ENCODE data around the gene RND1. TPM values are rescaled to one million over a fixed set of nuclear protein-coding genes. Genes with fewer than 3 reads are reported as not detected.
A peak's percentile ranks its signal among the peaks of the same experiment; 100 is the strongest.

RND1 gene
- total and polyA plus RNA-seq, 2 of the 13 experiments (the other 11 are each of a cell fraction or from before 2014, with no cell fraction given): 1.8 to 1.9 TPM

GRCh38 chr12:48865281-48866051, at the start of gene RND1 (continued):
- TF ChIP-seq ZC3H4 (CRISPR knock-in tag; IDR thresholded peaks at IDR 0.05; ENCODE audit: borderline replicate concordance) (no peak), KLF6 (CRISPR knock-in tag; IDR thresholded peaks at IDR 0.05) (peak; percentile 47; the same call in 1 of the 2 replicates), KLF16 (CRISPR knock-in tag; IDR thresholded peaks at IDR 0.05) (no peak; a peak in 1 of 4 replicates), ZNF235 (CRISPR knock-in tag; IDR thresholded peaks at IDR 0.05; ENCODE audit: borderline replicate concordance) (no peak), ZFP36 (IDR thresholded peaks at IDR 0.05; ENCODE audit: borderline replicate concordance, low read depth, low read length, partially characterized antibody) (no peak), KMT2B (CRISPR knock-in tag; IDR thresholded peaks at IDR 0.05) (no peak), ELF3 (CRISPR knock-in tag; IDR thresholded peaks at IDR 0.05) (peak; percentile 43; the same call in 1 of the 2 replicates), MIXL1 (CRISPR knock-in tag; IDR thresholded peaks at IDR 0.05) (no peak), ZNF577 (CRISPR knock-in tag; IDR thresholded peaks at IDR 0.05; ENCODE audit: borderline replicate concordance, low read depth) (no peak), KLF12 (CRISPR knock-in tag; IDR thresholded peaks at IDR 0.05; ENCODE audit: borderline replicate concordance) (no peak), ZNF18 (CRISPR knock-in tag; IDR thresholded peaks at IDR 0.05; ENCODE audit: insufficient replicate concordance) (no peak), ARHGAP35 (CRISPR knock-in tag; IDR thresholded peaks at IDR 0.05; ENCODE audit: borderline replicate concordance) (no peak; the same call in 1 of the 2 replicates), ZNF546 (CRISPR knock-in tag; conservative IDR thresholded peaks at IDR 0.05) (0 out of 2 replicates have a peak, but pooled peaks have one; percentile 14), ZBTB44 (CRISPR knock-in tag; IDR thresholded peaks at IDR 0.05) (no peak), ZNF350 (CRISPR knock-in tag; IDR thresholded peaks at IDR 0.05; ENCODE audit: borderline replicate concordance, low read depth) (peak; percentile 63), ZNF225 (CRISPR knock-in tag; IDR thresholded peaks at IDR 0.05) (0 out of 2 replicates have a peak, but pooled peaks have one; percentile 61), MXD1 (CRISPR knock-in tag; IDR thresholded peaks at IDR 0.05) (no peak), ZNF275 (CRISPR knock-in tag; IDR thresholded peaks at IDR 0.05; ENCODE audit: borderline replicate concordance) (peak; percentile 70; the same call in 1 of the 2 replicates), SETDB1 (CRISPR knock-in tag; IDR thresholded peaks at IDR 0.05; ENCODE audit: borderline replicate concordance) (no peak), CBX1 (IDR thresholded peaks at IDR 0.05; ENCODE audit: low read depth) (no peak), ZNF446 (CRISPR knock-in tag; IDR thresholded peaks at IDR 0.05) (no peak), ZNF232 (CRISPR knock-in tag; IDR thresholded peaks at IDR 0.05; ENCODE audit: borderline replicate concordance) (no peak), ZNF33B (CRISPR knock-in tag; IDR thresholded peaks at IDR 0.05) (no peak)
- TF ChIP-seq, protein P1, sequence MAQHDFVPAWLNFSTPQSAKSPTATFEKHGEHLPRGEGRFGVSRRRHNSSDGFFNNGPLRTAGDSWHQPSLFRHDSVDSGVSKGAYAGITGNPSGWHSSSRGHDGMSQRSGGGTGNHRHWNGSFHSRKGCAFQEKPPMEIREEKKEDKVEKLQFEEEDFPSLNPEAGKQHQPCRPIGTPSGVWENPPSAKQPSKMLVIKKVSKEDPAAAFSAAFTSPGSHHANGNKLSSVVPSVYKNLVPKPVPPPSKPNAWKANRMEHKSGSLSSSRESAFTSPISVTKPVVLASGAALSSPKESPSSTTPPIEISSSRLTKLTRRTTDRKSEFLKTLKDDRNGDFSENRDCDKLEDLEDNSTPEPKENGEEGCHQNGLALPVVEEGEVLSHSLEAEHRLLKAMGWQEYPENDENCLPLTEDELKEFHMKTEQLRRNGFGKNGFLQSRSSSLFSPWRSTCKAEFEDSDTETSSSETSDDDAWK (CRISPR knock-in tag; IDR thresholded peaks at IDR 0.05): no peak

Data from HepG2 (cell line).